Esophagus (tissue), 2 donors: ENCODE data around the gene SKA2. TPM values are rescaled to one million over a fixed set of nuclear protein-coding genes. Genes with fewer than 3 reads are reported as not detected.
"Not testable (repeated sequence)": the region's sequence is repeated elsewhere in the genome, so short reads cannot be mapped to it uniquely, and the experiment has no call there.

ENCODE experiments used
- H3K27ac ChIP-seq, 2 donors: one replicate each; pipeline ENCODE4 v1.5.1; 2013; ENCODE audit warnings: low read depth in 2 of 2, mild to moderate bottlenecking in 2 of 2, inconsistent platforms in 1 of 2, low read length in 1 of 2, moderate library complexity in 1 of 2
- H3K27me3 ChIP-seq, 2 donors: one replicate each; pipeline ENCODE4 v1.6.1; 2013; ENCODE audit warnings: low read length in 2 of 2, control low read depth in 1 of 2, mild to moderate bottlenecking in 1 of 2; ENCODE audit not compliant: insufficient read depth in 2 of 2, control insufficient read depth in 1 of 2
- H3K36me3 ChIP-seq, 2 donors: one replicate each; pipeline ENCODE4 v1.6.1; 2013; ENCODE audit warnings: low read length in 1 of 2; ENCODE audit not compliant: control insufficient read depth in 2 of 2, insufficient read depth in 2 of 2
- H3K4me1 ChIP-seq, 2 donors: one replicate each; pipeline ENCODE4 v1.6.1; 2013; ENCODE audit warnings: low read length in 1 of 2; ENCODE audit not compliant: control insufficient read depth in 2 of 2, insufficient read depth in 2 of 2
- H3K4me3 ChIP-seq, 2 donors: one replicate each; pipeline ENCODE4 v1.5.1; 2013; ENCODE audit warnings: low read length in 2 of 2, mild to moderate bottlenecking in 2 of 2, low read depth in 1 of 2, moderate library complexity in 1 of 2
- H3K9me3 ChIP-seq, 2 donors: one replicate each; pipeline ENCODE4 v1.6.1; 2013; ENCODE audit warnings: mild to moderate bottlenecking in 2 of 2, low read depth in 1 of 2, low read length in 1 of 2, moderate library complexity in 1 of 2; ENCODE audit not compliant: control insufficient read depth in 2 of 2, insufficient read depth in 1 of 2
- WGBS, 2 donors: extraction: QIAGEN DNeasy Blood & Tissue Kit; methylation state at CpG; one replicate each; pipeline ENCODE4 v1.1.7; 2013; 5-methylcytosine and 5-hydroxymethylcytosine counted together
- polyA plus RNA-seq, 2 donors: library from polyadenylated mRNA; stranded (reverse); fragments of 200-250 nt; gene quantifications; one replicate each; pipeline ENCODE4 v1.2.3, GENCODE V29; 2013
- donor health status: healthy with polysubstance abuse.
- donor health status: Bipolar disorder and iron deficiency.

Gene SKA2
- polyA plus RNA-seq, 2 donors = 30.8 to 48.9 TPM

GRCh38 chr17:59106463-59107305 is 48.3 kb downstream of the SKA2 start, which contains the start of gene TRIM37:
Gene TRIM37 (minus strand): TSS chr17:59106880. CDS start chr17:59106461, 419 bp downstream.
- Histone ChIP-seq H3K27me3 (no peaks in the 10 kb centered on the region), H3K36me3 (no peaks in the 10 kb centered on the region), H3K9me3 (no peaks in the 10 kb centered on the region), H3K4me3 (peak within 1 kb of the TSS; percentile 81 to 88), H3K4me1 (no peaks in the 10 kb centered on the region), H3K27ac (peak within 1 kb of the TSS; percentile 89 to 90)
- 0 to 1% methylated on average over 88 to 89 of the region's 89 CpGs for WGBS, 2 donors

- peak overlapping the region; percentile 89 to 90 for H3K27ac ChIP-seq
- H3K4me3 ChIP-seq = peak overlapping the region; percentile 81 to 88
- WGBS, 2 donors = 0% methylated on average over 18 of the region's 18 CpGs
- no peaks in the 10 kb centered on the region for H3K27me3 ChIP-seq
- H3K4me1 ChIP-seq = no peaks in the 10 kb centered on the region
- H3K9me3 ChIP-seq = no peaks in the 10 kb centered on the region
- no peaks in the 10 kb centered on the region for H3K36me3 ChIP-seq
Measured at GRCh38 chr17:59105852-59106462, 49.0 kb downstream of the SKA2 start.

GRCh38 chr17:59101178-59101577 is 53.8 kb downstream of the SKA2 start:
- H3K4me3 ChIP-seq = no peak overlapping the region
- H3K36me3 ChIP-seq = peaks cover 0 to 2% of the 10 kb centered on the region in 2 donors
- no peaks in the 10 kb centered on the region for H3K9me3 ChIP-seq
- H3K27me3 ChIP-seq = no peaks in the 10 kb centered on the region
- H3K27ac ChIP-seq = no peak overlapping the region
- H3K4me1 ChIP-seq = no peaks in the 10 kb centered on the region
- 94 to 95% methylated on average over 1 of the region's 1 CpG for WGBS, 2 donors

- Histone ChIP-seq H3K27ac (no peak overlapping the region), H3K27me3 (no peaks in the 10 kb centered on the region), H3K4me3 (no peak overlapping the region), H3K36me3 (peaks cover 0 to 2% of the 10 kb centered on the region in 2 donors), H3K4me1 (peaks cover 0 to 2% of the 10 kb centered on the region in 2 donors), H3K9me3 (no peaks in the 10 kb centered on the region)
Measured at GRCh38 chr17:59097876-59098275, 57.1 kb downstream of the SKA2 start.

DNA sequence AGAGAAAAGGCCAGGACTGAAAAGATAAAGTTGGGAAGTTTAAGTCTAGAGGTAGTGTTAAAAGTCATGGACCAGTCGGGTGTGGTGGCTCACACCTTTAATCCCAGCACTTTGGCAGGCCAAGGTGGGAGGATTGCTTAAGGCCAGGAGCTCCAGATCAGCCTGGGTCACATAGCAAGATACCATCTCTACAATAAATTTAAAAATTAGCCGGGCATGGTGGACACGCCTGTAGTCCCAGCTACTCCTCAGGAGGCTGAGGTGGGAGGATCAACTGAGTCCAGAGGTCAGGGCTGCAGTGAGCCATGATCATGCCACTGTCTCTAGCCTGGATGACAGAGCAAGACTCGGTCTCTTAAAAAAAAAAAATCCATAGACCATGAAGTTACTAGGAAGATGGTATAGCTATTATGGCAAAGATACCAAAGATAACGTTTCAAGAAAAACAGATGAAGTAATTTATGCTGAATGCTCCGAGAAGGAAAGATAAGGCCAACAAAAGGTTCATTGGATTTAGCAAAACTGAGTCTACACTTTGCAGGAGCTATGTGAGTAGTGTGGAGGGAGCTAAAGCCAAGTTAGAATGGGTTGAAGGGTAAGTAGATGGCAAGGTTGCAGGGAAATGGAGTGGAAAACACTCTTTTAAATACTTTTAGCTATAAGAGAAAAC is 60.0 kb downstream of the SKA2 start:
- H3K27me3 ChIP-seq = no peaks in the 10 kb centered on the region
- peaks cover 0 to 2% of the 10 kb centered on the region in 2 donors for H3K36me3 ChIP-seq
- WGBS, 2 donors = 87 to 93% methylated on average over 6 of the region's 6 CpGs
- peaks cover 0 to 2% of the 10 kb centered on the region in 2 donors for H3K4me1 ChIP-seq
- H3K9me3 ChIP-seq = no peaks in the 10 kb centered on the region
- no peak overlapping the region for H3K4me3 ChIP-seq
- H3K27ac ChIP-seq = no peak overlapping the region

DNA sequence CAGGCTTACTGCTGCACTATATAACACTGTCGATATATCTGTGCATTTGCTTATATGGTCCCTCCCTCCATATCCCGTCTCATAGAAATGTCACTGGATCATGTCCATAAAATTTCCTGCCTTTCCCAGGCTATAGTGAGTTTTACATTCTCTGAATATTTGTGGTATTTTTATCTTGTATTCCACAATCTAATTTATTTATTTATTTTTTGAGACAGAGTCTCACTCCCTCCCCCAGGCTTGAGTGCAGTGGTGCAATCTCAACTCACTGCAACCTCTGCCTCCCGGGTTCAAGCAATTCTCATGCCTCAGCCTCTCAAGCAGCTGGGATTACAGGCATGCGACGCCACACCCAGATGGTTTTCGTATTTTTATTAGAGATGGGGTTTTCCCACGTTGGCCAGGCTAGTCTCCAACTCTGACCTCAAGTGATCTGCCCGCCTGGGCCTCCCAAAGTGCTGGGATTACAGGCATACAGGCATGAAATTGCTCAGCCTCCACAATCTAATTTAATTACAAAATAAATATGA is 61.2 kb downstream of the SKA2 start:
- Histone ChIP-seq H3K9me3 (no peaks in the 10 kb centered on the region), H3K27ac (no peak overlapping the region), H3K27me3 (no peaks in the 10 kb centered on the region), H3K36me3 (peaks cover 0 to 3% of the 10 kb centered on the region in 2 donors), H3K4me1 (peaks cover 0 to 2% of the 10 kb centered on the region in 2 donors), H3K4me3 (no peak overlapping the region)
- 45 to 46% methylated on average over 8 of the region's 8 CpGs for WGBS, 2 donors

- no peak overlapping the region for H3K27ac ChIP-seq
- no peaks in the 10 kb centered on the region for H3K9me3 ChIP-seq
- peaks cover 0 to 3% of the 10 kb centered on the region in 2 donors for H3K36me3 ChIP-seq
- H3K27me3 ChIP-seq = no peaks in the 10 kb centered on the region
- 62 to 63% methylated on average over 4 of the region's 4 CpGs for WGBS, 2 donors
- no peak overlapping the region for H3K4me3 ChIP-seq
- H3K4me1 ChIP-seq = peaks cover 0 to 2% of the 10 kb centered on the region in 2 donors
Measured at GRCh38 chr17:59093145-59093701, 61.8 kb downstream of the SKA2 start.

DNA sequence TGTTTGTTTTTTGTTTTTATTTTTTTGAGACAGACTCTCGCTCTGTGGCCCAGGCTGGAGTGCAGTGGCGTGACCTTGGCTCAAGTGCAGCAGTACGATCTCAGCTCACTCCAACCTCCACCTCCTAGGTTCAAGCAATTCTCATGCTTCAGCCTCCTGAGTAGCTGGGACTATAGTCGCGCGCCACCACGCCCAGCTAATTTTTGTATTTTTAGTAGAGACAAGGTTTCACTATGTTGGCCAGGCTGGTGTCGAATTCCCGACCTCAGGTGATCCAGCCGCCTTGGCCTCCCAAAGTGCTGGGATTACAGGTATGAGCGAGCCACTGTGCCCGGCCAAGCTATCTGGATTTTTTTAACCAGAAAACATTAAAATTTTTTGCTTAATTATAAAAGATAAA is 64.4 kb downstream of the SKA2 start:
- not testable (repeated sequence) for H3K36me3 ChIP-seq, H3K4me1 ChIP-seq, H3K9me3 ChIP-seq, H3K27me3 ChIP-seq, H3K4me3 ChIP-seq, H3K27ac ChIP-seq
- WGBS, 2 donors = 91 to 95% methylated on average over 12 of the region's 12 CpGs

DNA sequence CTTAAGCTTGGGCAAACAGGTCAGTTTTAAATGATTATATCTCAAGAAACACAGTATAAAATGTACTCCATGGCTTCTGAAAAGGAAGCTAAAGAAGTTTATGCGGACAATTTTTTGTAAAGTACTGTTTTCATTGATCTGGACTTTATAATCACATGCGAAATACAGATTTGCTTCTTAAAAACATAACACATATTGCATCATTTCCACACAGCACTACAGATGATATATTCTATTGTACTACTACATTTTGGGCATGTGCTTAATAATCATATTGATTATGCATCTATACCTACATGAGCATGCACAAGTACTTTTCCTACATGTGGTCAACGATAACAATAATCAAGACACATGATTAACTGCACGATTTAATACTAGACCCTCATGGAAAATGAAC is 70.8 kb downstream of the SKA2 start:
- H3K4me1 ChIP-seq = no peaks in the 10 kb centered on the region
- peaks cover 3% of the 10 kb centered on the region in 2 donors for H3K36me3 ChIP-seq
- WGBS, 2 donors = 94 to 95% methylated on average over 4 of the region's 4 CpGs
- no peaks in the 10 kb centered on the region for H3K27me3 ChIP-seq
- no peak overlapping the region for H3K27ac ChIP-seq
- H3K9me3 ChIP-seq = no peaks in the 10 kb centered on the region
- H3K4me3 ChIP-seq = no peak overlapping the region
